ENCODE results near the gene PMIS2. TPM values are rescaled to one million over a fixed set of nuclear protein-coding genes. Genes with fewer than 3 reads are reported as not detected.

PMIS2 gene
- polyA plus RNA-seq, 1 experiment = not detected

DNA sequence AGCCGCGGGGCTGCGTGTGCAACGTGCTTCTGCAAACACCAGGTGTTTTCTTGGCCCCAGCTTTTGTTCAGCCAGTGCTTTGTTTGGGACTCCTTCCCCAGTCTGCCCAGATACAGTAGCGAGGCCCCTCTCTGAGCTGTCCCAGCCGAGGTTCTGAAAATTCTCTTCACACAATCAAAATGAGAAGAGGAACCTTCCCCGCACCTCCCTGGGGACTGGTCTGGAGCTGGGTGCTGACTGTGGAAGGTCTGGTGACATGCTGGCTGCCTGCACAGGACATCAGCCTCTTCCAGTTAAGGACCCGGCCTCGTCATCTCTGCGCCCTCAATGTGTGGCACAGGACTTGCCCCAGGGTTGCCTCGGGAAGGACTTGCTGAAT lies 26.7 kb upstream of the PMIS2 start:
- Histone ChIP-seq H3K27me3 (ENCODE audit: control insufficient read depth, insufficient read depth, low read length) (peaks cover 18% of the 10 kb centered on the region), H3K9me3 (ENCODE audit: control insufficient read depth, insufficient read depth, low read length) (peaks cover 10% of the 10 kb centered on the region; the same call in 1 of the 2 replicates), H3K4me3 (ENCODE audit: low read depth, low read length) (no peak overlapping the region), H3K27ac (ENCODE audit: low read depth, low read length) (no peak overlapping the region)
- TF ChIP-seq, protein P1, sequence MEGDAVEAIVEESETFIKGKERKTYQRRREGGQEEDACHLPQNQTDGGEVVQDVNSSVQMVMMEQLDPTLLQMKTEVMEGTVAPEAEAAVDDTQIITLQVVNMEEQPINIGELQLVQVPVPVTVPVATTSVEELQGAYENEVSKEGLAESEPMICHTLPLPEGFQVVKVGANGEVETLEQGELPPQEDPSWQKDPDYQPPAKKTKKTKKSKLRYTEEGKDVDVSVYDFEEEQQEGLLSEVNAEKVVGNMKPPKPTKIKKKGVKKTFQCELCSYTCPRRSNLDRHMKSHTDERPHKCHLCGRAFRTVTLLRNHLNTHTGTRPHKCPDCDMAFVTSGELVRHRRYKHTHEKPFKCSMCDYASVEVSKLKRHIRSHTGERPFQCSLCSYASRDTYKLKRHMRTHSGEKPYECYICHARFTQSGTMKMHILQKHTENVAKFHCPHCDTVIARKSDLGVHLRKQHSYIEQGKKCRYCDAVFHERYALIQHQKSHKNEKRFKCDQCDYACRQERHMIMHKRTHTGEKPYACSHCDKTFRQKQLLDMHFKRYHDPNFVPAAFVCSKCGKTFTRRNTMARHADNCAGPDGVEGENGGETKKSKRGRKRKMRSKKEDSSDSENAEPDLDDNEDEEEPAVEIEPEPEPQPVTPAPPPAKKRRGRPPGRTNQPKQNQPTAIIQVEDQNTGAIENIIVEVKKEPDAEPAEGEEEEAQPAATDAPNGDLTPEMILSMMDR (IDR thresholded peaks at IDR 0.05; ENCODE audit: low read depth, low read length) = no peak
- ChIA-PET POLR2A (no interaction called here), CTCF (interaction anchor here (1.9 kb wide), 1 partner anchor 11 kb away, joined by 5 read pairs; no protein-coding TSS in a partner anchor)
- DNase-seq (ENCODE audit: low read depth, low spot score) = no peak

DNA sequence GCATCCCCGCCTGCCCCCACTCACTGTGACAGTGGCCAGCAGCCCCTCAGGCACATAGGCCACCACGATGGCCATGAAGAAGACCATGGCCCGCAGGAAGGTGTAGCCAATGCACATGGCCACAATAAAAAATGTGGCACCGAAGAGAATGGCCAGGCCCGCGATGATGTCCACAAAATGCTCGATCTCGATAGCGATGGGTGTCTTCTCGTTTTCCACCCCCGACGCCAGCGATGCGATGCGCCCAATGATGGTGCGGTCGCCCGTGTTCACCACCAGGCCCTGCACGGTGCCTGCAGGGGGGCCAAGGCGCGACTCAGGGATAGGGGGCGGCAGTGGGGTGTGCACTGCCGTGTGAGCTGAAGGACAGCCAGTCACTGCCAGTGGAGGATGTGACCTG lies 26.2 kb upstream of the PMIS2 start:
- Histone ChIP-seq H3K27me3 (ENCODE audit: control insufficient read depth, insufficient read depth, low read length) (peaks cover 20% of the 10 kb centered on the region), H3K4me3 (ENCODE audit: low read depth, low read length) (no peak overlapping the region), H3K9me3 (ENCODE audit: control insufficient read depth, insufficient read depth, low read length) (peaks cover 10% of the 10 kb centered on the region; the same call in 1 of the 2 replicates), H3K27ac (ENCODE audit: low read depth, low read length) (no peak overlapping the region)
- TF ChIP-seq, protein P1 (IDR thresholded peaks at IDR 0.05; ENCODE audit: low read depth, low read length) = no peak
- ChIA-PET POLR2A (no interaction called here), CTCF (interaction anchor here (1.9 kb wide), 1 partner anchor 12 kb away, joined by 5 read pairs; no protein-coding TSS in a partner anchor)
- no peak for DNase-seq (ENCODE audit: low read depth, low spot score)

DNA sequence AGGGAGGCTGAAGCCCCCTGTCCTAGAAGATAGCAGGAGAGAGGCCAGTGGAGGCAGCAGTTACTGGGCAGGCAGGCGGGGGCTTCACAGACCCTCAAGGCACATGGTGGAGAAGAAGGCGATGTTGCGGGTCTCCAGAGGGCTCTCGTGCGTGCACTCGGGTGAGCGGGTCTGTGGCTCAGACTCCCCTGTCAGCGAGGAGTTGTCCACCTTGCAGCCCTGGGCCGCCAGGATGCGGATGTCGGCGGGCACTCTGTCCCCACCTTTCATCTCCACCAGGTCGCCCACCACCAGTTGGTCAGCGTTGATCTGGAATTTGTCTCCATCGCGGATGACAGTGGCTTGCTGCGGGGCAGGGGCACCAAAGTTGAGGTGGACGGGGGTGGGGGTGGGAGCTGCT lies 25.7 kb upstream of the PMIS2 start:
- TF ChIP-seq, protein P1 (IDR thresholded peaks at IDR 0.05; ENCODE audit: low read depth, low read length) = no peak
- CTCF ChIA-PET = interaction anchor here (1.9 kb wide), 1 partner anchor 12 kb away, joined by 5 read pairs; no protein-coding TSS in a partner anchor
- DNase-seq (ENCODE audit: low read depth, low spot score) = no peak
- Histone ChIP-seq H3K9me3 (ENCODE audit: control insufficient read depth, insufficient read depth, low read length) (peaks cover 10% of the 10 kb centered on the region; the same call in 1 of the 2 replicates), H3K27me3 (ENCODE audit: control insufficient read depth, insufficient read depth, low read length) (peaks cover 18% of the 10 kb centered on the region), H3K4me3 (ENCODE audit: low read depth, low read length) (no peak overlapping the region), H3K27ac (ENCODE audit: low read depth, low read length) (no peak overlapping the region)
- POLR2A ChIA-PET = no interaction called here

DNA sequence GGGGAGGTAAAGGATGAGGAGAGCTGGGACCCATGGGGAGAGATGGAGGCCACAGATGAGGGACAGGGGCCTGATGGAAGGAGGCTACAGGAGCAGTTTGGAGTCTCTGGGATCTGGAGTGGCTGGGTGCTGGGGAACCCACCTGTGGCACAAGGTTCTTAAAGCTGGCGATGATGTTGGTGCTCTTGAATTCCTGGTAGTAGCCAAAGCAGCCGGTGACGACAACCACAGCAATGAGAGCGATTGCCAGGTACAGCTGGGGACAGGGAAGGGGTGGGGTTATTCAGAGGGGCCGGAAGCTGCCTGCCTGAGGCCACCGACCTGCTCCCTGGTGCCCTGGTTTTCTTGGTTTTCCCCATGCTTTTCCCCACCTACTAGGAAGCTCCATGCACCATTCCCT lies 25.3 kb upstream of the PMIS2 start:
- Histone ChIP-seq H3K27ac (ENCODE audit: low read depth, low read length) (no peak overlapping the region), H3K4me3 (ENCODE audit: low read depth, low read length) (no peak overlapping the region), H3K9me3 (ENCODE audit: control insufficient read depth, insufficient read depth, low read length) (peaks cover 10% of the 10 kb centered on the region; the same call in 1 of the 2 replicates), H3K27me3 (ENCODE audit: control insufficient read depth, insufficient read depth, low read length) (peaks cover 18% of the 10 kb centered on the region)
- DNase-seq (ENCODE audit: low read depth, low spot score) = no peak
- TF ChIP-seq, protein P1 (IDR thresholded peaks at IDR 0.05; ENCODE audit: low read depth, low read length) = no peak
- CTCF ChIA-PET = interaction anchor here (1.9 kb wide), 1 partner anchor 12 kb away, joined by 5 read pairs; no protein-coding TSS in a partner anchor
- POLR2A ChIA-PET = no interaction called here

DNA sequence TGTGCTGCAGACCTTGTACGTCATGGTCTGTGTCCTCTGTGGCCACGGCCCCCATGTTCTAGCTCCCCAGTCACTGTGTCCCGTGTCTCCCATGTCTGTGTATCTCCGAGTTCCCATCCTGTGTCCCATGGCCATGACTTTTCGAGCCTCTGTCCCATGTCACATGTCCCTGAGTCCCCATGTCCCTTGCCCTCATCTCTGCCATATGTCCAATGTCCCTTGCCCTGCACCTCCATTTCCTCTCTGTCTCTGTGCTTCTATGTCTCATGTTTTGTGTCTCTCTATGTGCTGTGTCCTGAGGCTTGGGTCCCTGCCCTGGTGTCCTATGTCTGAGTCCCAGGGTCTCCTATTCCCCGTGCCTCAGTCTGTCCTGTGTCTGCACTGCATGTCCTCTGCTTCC lies 24.5 kb upstream of the PMIS2 start:
- no peak overlapping the region for H3K4me3 ChIP-seq (ENCODE audit: low read depth, low read length)
- TF ChIP-seq, protein P1 (IDR thresholded peaks at IDR 0.05; ENCODE audit: low read depth, low read length) = no peak
- H3K27me3 ChIP-seq (ENCODE audit: control insufficient read depth, insufficient read depth, low read length) = peaks cover 16% of the 10 kb centered on the region
- peaks cover 10% of the 10 kb centered on the region; the same call in 1 of the 2 replicates for H3K9me3 ChIP-seq (ENCODE audit: control insufficient read depth, insufficient read depth, low read length)
- no peak overlapping the region for H3K27ac ChIP-seq (ENCODE audit: low read depth, low read length)
- POLR2A ChIA-PET = no interaction called here
- CTCF ChIA-PET = no interaction called here
- no peak for DNase-seq (ENCODE audit: low read depth, low spot score)

Measured in AG04450 (cell line).